Sciatic nerve (tissue), 2 donors: ENCODE data around the gene ATG9B. TPM values are rescaled to one million over a fixed set of nuclear protein-coding genes. Genes with fewer than 3 reads are reported as not detected.
A peak's percentile ranks its signal among the peaks of the same experiment; 100 is the strongest.
"Not testable (repeated sequence)": the region's sequence is repeated elsewhere in the genome, so short reads cannot be mapped to it uniquely, and the experiment has no call there.

Experiments used
- ATAC-seq: fragments of 200-7000 bp; cut with Tn5 transposase; one replicate; pipeline ENCODE4 v1.9.1; 2020; ENCODE audit warnings: mild to moderate bottlenecking, moderate library complexity
- DNase-seq: peaks from one replicate; pipeline ENCODE4 v3.0.0-alpha.2; 2020; ENCODE audit warnings: low spot score
- intact Hi-C: fragments of 100-400 bp; cut with DNase I; formaldehyde crosslinking; loops from one replicate; pipeline ENCODE4 v1.14.2; 2022
- total RNA-seq: library from RNA; stranded (reverse); fragmentation: NEBNext Ultra II Directional; extraction: Animal tissue kit (Norgen Biotek cat#: 25700); gene quantifications from one replicate; pipeline ENCODE4 v1.2.1, GENCODE V29; 2021
- donor health status: DM: no; HTN: no; CAD: no.
- donor health status: DM: no; HTN: no; CAD: no.

The ATG9B gene
- total RNA-seq, 1 donor from 2014 or later = 0.67 TPM

DNA sequence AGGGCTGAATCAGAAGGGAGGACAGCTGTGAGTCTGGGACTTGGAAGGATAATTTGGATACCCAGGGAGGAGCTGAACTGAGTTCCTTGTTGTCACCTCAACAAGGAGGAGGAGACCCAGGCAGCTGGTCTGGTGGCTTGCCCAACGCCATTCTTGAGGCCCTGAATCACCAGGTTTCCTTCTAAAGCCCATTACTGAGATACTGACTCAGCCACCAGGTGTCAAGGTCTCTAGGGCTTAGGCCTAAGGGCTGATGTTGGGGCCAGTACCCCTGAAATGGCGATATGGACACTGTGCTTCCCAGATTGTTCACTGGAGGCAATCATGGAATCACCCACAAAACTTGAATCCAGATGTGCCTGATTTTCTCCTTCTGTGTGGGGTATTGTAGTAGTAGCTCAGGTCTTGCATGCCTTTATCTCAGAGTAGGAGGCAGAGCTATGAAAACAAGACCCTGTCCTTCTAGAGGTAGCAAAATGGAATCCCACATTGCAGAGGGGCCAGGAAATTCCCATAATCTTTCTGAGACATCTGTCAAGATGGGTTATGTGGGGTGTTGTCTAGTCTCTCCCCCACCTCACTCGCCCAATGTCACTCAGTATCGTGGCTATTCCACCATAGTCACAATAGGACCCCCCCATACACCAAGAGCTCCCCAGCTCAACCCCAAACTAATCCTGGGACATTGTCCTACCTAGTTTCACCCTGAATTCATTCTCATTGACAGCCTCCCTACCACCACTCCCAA, 1.8 kb upstream of the ATG9B start:
- no peak for ATAC-seq
- intact Hi-C loops = no loop called here
- DNase-seq = no peak

DNA sequence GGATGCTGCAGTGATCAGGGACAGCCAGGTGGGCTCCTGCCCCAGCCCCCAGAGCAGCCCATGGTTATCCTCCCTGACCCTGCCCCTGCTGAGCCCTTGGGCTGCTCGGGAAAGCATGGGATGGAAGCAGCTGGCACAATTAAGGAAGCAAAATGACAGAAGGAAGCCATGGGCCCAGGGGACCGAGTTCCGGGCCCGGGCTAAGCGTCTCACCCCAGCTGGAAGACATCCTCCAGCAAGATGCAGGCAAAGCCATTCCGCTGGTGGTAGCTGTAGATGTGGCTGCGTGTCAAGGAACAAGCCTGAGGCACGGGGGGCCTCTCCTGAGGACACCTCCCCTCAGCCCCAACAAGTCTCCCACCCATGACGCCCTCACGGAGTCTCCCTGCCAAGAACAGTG, 1.1 kb downstream of the ATG9B start:
- intact Hi-C loops = no loop called here
- DNase-seq = no peak
- ATAC-seq = no peak

DNA sequence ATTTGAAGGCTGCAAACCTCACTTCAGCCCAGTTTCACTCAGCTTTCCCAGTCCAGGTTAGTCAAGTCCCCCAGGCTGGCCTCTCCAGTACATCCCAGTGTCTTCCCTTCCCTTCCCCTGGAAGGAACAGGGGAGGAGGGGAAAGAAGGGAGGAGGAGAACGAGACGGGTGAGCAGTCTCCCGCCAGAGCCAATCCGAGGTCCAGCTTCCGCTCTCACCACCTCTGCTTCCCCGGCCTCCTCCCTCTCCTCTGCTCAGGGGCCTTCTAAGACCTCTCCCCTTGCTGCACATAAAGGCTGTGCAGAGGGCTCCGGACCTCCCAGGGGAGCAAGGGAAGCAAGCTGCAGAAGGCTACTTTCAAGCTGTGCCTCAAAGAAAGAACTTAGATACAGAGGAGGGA, 4.1 kb downstream of the ATG9B start:
- DNase-seq = no peak
- ATAC-seq = no peak
- intact Hi-C loops = no loop called here

DNA sequence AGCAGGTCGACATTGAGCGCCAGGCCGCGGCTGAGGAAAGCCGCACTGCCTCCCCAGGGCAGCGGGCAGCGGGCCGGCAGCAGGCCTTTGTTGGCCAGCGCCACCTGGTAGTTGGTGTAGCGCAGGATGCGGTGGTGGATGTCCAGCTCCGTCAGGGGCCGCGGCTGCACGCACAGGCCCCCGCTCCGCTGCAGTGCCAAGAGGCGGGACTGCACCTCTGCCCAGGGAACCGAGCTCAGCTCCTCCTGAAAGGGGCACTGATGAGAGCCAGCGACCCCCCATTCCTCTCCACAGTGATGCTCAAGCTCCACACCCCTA, 5.2 kb downstream of the ATG9B start:
- DNase-seq (no peak), ATAC-seq (no peak)
- intact Hi-C loops = no loop called here

DNA sequence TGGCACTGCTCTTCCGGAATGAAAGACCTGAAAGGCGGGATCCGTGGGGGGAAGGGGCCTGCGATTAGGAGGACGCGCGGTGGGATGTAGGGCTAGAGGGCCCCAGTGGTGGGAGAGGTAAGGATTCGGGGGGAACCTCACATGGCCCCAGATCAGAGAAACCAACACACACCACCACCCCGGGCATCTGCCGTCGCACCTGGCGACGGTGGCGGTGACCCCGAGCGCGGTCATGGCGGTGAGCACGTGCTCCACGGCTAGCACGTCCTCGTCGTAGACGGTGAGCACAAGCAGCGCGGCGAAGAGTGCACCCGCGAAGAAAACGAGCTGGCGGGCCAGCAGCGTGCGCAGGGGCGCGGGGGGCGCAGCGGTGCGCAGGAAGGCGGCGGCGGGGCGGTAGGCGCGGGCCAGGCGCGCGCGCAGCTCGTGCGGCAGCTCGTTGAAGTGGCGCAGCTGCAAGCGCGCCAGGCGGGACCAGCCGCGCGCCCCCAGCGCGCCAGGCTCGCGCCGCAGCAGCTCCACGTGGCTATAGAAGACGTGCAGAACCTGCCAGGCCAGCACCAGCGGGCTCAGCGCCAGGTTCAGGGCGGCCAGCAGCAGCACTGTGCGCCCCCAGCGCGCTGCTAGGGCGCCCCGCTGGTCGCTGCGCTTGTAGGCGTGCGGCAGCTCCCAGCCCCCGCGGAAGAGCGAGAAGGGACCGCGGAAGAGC, 5.7 kb downstream of the ATG9B start:
- ATAC-seq (no peak), DNase-seq (no peak)
- intact Hi-C loops = no loop called here

DNA sequence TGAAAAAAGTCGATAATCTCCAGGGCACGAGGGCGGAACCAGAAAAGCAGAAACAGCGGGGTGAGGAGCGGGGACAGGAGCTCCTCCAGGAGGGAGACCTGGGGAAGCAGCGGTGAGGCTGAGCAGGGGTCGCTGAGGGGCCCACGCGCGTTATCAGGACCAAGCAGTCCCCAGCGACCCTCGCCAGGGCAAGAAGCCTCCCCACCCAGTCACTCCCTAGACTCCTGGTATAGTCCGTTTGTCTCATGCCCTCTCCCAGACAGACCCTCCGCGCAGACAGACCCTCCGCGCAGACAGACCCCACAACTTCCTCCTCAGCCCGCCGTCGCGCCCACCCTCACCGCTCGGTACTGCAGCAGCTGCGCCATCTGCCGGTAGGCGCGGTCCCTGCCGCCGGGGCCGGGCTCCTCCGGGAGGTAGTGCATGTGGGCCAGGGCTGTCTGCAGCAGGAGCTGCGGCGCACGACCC, 6.3 kb downstream of the ATG9B start:
- peak; percentile 84 for DNase-seq
- ATAC-seq = peak; percentile 68
- intact Hi-C loops = no loop called here

DNA sequence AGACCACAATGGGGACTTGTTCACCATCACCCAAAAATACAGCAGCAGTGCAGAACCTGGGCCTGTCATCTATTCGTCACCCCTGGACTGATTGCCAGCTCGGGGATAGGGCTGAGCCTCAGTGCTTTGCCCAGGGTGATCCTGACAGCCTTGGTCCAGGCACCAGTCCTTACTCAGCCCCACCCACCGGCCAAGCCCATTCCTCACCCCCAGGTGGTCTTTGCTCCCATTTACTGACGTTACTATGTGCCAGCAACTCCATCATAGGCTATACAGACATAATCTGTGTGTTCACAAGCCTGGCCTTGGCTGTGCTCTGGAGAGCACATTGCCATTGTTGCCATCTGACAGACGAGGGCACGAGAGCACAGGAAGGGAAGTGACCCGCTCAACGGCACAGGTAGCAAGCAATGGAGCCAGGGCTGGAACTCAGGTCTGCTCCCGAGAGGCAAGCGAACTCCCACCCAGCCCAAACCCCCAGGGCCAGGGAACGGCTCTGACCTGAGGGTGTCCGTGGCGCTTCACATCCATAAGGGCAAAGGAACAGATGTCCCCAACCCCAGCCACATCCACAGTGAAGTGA, 6.8 kb downstream of the ATG9B start:
- intact Hi-C loops = no loop called here
- DNase-seq (no peak), ATAC-seq (no peak)

DNA sequence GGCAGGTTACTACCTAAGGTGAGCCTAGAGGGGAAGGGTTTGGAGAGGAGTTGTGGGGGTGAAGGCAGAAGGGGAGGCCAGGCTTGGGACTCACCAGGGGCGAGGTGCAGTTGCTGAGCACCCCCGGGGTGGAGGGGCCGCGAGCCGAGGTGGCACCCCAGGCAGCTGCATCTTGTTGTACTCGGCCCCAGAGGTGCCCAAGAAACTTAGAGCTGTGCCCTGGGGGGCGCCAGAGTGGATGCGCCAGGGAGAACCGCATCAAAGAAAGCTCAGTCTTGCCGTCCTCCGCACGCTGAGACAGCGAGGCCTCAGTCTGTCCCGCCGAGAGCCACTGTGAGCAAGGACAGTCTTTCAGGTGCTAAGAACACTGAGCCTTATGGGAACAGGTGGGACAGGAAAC, 7.4 kb downstream of the ATG9B start:
- intact Hi-C loops = no loop called here
- ATAC-seq = no peak
- DNase-seq = no peak

DNA sequence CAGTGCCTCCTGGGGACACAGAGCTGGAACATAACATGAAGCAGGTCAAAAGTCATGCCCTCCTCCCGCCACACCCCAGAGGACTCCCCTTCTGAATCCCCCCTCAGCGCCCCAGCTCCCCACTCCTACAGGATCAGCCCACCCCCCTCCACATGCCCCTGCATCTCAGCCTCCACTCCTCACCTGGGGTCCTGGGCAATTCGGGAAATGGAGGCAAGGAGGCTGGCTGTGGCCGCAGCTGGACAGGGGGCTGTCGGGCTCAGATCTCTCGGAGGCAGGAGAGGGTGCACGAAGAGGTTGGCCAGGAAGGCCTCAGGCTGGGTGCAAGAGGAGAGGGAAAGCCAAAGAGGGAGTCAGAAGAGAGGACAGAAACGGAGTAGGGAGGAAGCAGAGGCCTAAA, 7.8 kb downstream of the ATG9B start:
- ATAC-seq = no peak
- DNase-seq = no peak
- intact Hi-C loops = no loop called here

DNA sequence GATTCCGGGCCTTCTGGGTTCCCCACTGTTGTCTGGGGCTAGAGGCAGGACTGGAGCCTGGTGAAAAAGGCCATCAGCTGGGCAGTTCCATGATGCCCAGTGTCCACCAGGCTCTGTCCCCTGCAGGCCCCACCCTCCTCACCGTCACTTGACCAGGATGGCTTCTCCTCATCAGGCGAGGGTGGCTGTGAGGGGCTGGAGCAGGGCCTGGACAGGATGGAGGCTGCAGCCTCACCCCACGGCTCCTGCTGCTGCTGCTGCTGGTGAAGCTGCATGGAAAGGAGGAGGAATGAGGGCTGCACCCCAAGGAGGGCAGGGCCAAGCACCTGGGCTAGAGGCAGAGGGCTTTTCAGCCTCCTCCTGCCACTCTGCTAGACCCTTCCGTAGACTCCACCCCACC, 8.3 kb downstream of the ATG9B start:
- intact Hi-C loops = no loop called here
- ATAC-seq (no peak), DNase-seq (no peak)

DNA sequence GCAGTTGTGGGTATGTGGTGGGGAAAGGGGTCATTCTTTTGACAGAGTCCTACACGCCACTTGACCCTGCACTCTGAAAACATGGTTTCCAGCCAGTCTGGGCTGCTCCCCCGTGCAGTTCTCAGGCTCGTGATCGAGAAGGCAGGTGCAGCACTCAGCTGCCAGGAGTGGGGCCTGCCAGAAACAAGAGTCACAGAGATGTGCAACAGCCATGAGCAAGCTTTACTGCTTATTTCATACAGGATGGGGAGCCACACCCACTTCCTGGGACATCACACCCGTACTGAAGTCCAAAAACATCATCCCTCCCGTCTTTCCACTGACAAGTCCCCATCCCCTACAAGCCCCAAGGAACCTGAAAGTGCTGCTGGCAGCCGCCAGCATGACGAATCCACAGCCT, 9.3 kb downstream of the ATG9B start:
- ATAC-seq = no peak
- intact Hi-C loops = no loop called here

DNA sequence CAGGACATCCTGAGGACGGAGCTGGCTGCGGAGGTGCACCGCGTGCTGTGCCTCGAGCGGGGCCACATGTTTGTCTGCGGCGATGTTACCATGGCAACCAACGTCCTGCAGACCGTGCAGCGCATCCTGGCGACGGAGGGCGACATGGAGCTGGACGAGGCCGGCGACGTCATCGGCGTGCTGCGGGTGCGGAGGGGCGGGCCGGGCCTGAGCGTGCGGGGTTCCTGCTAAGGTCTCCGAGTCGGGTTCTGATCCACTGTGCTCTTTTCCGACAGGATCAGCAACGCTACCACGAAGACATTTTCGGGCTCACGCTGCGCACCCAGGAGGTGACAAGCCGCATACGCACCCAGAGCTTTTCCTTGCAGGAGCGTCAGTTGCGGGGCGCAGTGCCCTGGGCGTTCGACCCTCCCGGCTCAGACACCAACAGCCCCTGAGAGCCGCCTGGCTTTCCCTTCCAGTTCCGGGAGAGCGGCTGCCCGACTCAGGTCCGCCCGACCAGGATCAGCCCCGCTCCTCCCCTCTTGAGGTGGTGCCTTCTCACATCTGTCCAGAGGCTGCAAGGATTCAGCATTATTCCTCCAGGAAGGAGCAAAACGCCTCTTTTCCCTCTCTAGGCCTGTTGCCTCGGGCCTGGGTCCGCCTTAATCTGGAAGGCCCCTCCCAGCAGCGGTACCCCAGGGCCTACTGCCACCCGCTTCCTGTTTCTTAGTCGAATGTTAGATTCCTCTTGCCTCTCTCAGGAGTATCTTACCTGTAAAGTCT, 10.4 kb downstream of the ATG9B start:
- peak; percentile 76 for DNase-seq
- intact Hi-C loops = no loop called here
- ATAC-seq = peak; percentile 41

More for the DNA sequence above, 9.3 kb downstream of the ATG9B start:
- no peak for DNase-seq

DNA sequence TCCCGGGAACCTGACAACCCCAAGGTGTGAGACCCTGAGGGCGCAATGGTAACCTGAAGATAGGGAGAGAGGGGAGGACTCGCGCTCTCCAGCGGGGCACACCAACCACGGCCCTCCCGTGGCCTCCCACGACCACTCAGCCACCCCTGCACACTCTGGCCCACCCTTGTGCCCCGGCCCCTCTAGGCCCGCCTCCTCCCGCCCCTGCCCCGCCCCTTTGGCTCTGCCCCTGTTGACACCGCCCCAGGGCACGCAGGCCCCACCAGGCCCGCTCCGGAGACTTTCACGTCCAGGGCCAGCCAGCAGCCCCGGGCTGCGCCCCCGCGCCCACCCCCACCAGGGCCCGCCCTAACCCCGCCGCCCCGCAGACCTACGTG, 10.9 kb downstream of the ATG9B start:
- ATAC-seq = no peak
- intact Hi-C loops = no loop called here

DNA sequence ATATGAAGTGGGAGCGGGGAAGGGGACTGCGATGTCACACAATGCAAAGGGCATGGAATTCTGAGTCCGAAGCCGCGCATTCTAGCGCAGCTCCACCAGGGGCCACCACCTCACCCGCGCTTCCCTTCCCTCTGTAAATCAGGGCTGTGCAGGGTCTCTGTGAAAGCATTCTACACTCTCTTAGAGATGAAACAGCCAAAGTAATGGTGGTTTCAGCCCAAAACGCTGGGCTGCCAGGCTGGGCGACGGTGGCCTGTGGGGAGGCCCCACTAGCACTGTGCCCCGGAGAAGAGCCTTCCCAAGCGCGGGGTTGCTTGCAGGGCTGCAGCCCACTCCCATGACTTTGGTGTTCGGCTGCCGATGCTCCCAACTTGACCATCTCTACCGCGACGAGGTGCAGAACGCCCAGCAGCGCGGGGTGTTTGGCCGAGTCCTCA, 11.4 kb downstream of the ATG9B start:
- ATAC-seq (peak; percentile 42), DNase-seq (no peak)
- intact Hi-C loops = no loop called here

More for the DNA sequence above, 10.9 kb downstream of the ATG9B start:
- DNase-seq = no peak

DNA sequence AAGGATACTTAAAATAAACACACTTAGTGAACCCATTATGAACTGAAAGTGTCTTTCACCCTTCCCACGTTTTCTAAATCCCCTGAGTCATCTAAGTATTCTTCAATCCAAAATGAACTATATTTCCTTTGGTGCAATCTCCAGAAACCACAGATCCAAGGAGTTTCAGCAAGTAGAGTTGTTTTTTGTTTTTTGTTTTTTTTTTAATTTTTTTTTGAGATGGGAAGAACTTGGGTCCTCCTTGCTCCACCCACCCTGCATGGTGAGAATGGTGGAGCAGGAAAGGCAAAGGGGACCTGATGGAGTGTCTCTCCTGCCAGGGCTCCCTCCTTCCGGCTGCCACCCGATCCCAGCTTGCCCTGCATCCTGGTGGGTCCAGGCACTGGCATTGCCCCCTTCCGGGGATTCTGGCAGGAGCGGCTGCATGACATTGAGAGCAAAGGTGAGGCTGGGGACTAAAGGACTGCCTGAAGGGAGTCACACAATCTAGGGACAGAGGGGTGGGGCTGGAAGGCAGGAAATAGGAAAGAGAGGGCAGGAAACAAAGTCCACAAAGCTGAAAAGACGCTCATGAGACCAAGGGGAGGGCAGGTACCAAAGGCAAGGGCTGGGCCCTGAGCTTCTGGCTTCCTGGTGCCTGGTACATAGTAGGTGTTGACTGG, 12.1 kb downstream of the ATG9B start:
- intact Hi-C loops = no loop called here
- no peak for ATAC-seq
- DNase-seq = no peak

DNA sequence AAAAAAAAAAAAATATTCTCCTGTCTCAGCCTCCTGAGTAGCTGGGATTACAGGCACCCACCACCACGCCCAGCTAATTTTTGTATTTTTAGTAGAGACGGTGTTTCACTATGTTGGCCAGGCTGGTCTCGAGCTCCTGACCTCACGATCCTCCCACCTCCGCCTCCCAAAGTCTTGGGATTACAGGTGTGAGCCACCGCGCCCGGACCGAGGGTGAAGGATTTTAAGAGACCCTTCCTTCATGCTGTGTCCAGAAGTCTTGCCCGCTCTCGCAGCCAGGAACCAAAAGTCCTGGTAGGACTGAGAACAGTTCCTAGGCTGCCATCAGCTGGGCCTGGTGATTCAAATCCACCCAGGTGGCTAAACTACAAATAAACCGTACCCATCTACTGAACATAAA, 12.7 kb downstream of the ATG9B start:
- intact Hi-C loops, DNase-seq, ATAC-seq: not testable (repeated sequence)

DNA sequence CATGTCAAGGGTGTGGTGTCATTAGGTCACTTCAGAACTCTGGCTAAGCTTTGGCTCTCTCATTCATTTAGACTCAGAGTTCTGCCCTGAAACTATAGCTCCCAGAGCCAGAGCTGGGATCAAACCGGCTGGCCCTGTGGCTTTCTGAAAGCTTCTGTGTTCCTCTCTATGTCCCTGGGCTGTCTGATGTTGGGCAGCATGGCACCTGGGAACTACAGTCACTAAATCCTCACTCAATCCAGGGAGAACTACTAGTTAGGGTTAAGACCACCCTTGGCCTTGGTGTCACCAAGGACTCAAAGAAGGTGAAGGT, 13.2 kb downstream of the ATG9B start:
- ATAC-seq (no peak), DNase-seq (no peak)
- intact Hi-C loops = no loop called here

DNA sequence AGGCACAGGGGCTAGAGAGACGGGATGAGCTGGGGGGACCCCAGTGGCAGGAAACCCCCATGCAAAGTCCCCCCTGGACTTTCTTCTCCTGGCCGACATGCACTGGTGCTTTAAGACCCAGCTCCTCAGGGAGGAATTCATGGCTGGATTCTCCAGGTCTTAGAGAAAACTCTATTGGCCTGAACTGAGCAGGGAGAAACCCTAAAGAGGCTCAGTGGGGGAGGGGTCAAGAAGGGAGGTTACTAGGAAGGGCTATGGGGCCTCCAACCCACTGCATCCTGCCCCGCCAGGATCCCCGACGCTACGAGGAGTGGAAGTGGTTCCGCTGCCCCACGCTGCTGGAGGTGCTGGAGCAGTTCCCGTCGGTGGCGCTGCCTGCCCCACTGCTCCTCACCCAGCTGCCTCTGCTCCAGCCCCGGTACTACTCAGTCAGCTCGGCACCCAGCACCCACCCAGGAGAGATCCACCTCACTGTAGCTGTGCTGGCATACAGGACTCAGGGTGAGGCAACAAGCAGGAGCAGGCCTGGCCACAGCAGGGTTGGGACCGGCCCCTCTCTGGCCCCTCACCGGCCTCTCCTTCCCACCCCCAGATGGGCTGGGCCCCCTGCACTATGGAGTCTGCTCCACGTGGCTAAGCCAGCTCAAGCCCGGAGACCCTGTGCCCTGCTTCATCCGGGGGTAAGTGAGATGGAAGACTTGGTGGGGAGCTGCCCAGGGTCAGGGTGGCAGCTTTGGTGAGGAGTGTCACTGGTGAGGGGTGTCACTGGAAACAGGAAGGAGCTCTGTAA, 13.8 kb downstream of the ATG9B start:
- ATAC-seq = no peak
- intact Hi-C loops = no loop called here
- DNase-seq = no peak

DNA sequence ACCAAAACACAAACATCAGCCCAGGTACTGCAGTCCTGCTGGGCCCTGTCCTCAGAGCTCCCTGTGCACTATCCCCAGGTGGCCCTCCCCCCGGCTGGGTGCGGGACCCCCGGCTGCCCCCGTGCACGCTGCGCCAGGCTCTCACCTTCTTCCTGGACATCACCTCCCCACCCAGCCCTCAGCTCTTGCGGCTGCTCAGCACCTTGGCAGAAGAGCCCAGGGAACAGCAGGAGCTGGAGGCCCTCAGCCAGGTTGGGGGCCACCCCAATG, 14.3 kb downstream of the ATG9B start:
- DNase-seq (no peak), ATAC-seq (no peak)
- intact Hi-C loops = no loop called here
